K562 (cell line): ENCODE results near the gene GPR37L1. TPM values are rescaled to one million over a fixed set of nuclear protein-coding genes. Genes with fewer than 3 reads are reported as not detected.
A peak's percentile ranks its signal among the peaks of the same experiment; 100 is the strongest.

ENCODE experiments used
- ETV6 ChIP-seq, 3 experiments: fragments of 150-350 bp in 1 of 3; sonication (generic) in 1 of 3; formaldehyde crosslinking in 1 of 3; IDR thresholded peaks; 2 replicates each; pipeline versions ENCODE4 v1.6.1 to v1.8.0; 2014 to 2022; ENCODE audit warnings: borderline replicate concordance in 2 of 3, low read depth in 2 of 3, antibody characterized with exemption in 1 of 3, low read length in 1 of 3, mild to moderate bottlenecking in 1 of 3, missing genetic modification reagents in 1 of 3
- MYC ChIP-seq, 2 experiments: fragments of 250-450 bp in 1 of 2; sonication (Bioruptor Pico) in 1 of 2; IDR thresholded peaks; 2 replicates each; pipeline versions ENCODE4 v1.5.1 to v1.6.1; 2012 to 2021; ENCODE audit warnings: low read depth in 2 of 2, borderline replicate concordance in 1 of 2, improper control_type of control experiment in 1 of 2, low read length in 1 of 2, mild to moderate bottlenecking in 1 of 2, moderate library complexity in 1 of 2
- RBM15 ChIP-seq: fragments of 200-400 bp; formaldehyde crosslinking; IDR thresholded peaks from 2 replicates; pipeline ENCODE4 v1.6.1; 2018; ENCODE audit warnings: mild to moderate bottlenecking, low read length, moderate library complexity; ENCODE audit not compliant: insufficient read depth
- SIRT6 ChIP-seq: IDR thresholded peaks from one replicate; pipeline ENCODE4 v1.6.1; 2012; ENCODE audit warnings: low read depth, mild to moderate bottlenecking, control low read depth, inconsistent platforms, low read length, moderate library complexity
- SMARCB1 ChIP-seq: IDR thresholded peaks from 2 replicates; pipeline ENCODE4 v1.6.1; 2011; ENCODE audit warnings: improper control_type of control experiment, low read depth; ENCODE audit not compliant: insufficient read length
- TCF7 ChIP-seq: sonication (generic); IDR thresholded peaks from 2 replicates; pipeline ENCODE4 v1.6.1; 2016; ENCODE audit warnings: antibody characterized with exemption, borderline replicate concordance
- TEAD2 ChIP-seq: fragments of 450-650 bp; IDR thresholded peaks from 2 replicates; pipeline ENCODE4 v1.6.1; 2016; ENCODE audit warnings: missing genetic modification characterization, control low read depth, missing compliant biosample characterization
- ZFPM2 ChIP-seq: fragments of 250-450 bp; sonication (Bioruptor Pico); IDR thresholded peaks from 2 replicates; pipeline ENCODE4 v1.5.1; 2022; ENCODE audit warnings: mild to moderate bottlenecking
- ZNF324 ChIP-seq: fragments of 250-450 bp; sonication (Bioruptor Pico); IDR thresholded peaks from 2 replicates; pipeline ENCODE4 v1.4.0; 2020; ENCODE audit warnings: mild to moderate bottlenecking
- polyA plus RNA-seq, 8 experiments: library from polyadenylated mRNA; depleted of rRNA in 4 of 8; stranded (reverse) in 5 of 8; unstranded in 3 of 8; fragments of >200 nt; fragmentation: Nextera tagmentation in 2 of 8; fragmentation: Illumina TruSeq in 1 of 8; extraction: Ambion mirVana in 2 of 8; extraction: Trizol in 1 of 8; gene quantifications; 2 replicates each; pipeline versions ENCODE4 v1.2.1 to v1.2.3, GENCODE V29; 2011 to 2014; ENCODE audit warnings: inconsistent platforms in 1 of 8, missing spikeins in 1 of 8
- total RNA-seq, 7 experiments: library from RNA; depleted of rRNA in 6 of 7; stranded (reverse); fragments of >200 nt in 6 of 7; fragmentation: Illumina TruSeq in 2 of 7; extraction: Trizol in 2 of 7; gene quantifications; 2 replicates each; pipeline versions ENCODE4 v1.2.1 to v1.2.3, GENCODE V29; 2011 to 2021; ENCODE audit warnings: low replicate concordance in 1 of 7
- TF ChIP-seq, protein P1 (sequence below): fragments of 250-450 bp; sonication (Bioruptor Pico); IDR thresholded peaks from 2 replicates; pipeline ENCODE4 v1.4.0; 2020
- TF ChIP-seq, protein P2 (sequence below): sonication (generic); formaldehyde crosslinking; IDR thresholded peaks from 2 replicates; pipeline ENCODE4 v1.8.0; 2022; ENCODE audit warnings: mild to moderate bottlenecking, missing genetic modification reagents, borderline replicate concordance
- TF ChIP-seq, protein P3 (sequence below): sonication (generic); formaldehyde crosslinking; IDR thresholded peaks from 2 replicates; pipeline ENCODE4 v1.5.0; 2020; ENCODE audit warnings: missing genetic modification reagents
- TF ChIP-seq, protein P4 (sequence below): fragments of 450-650 bp; IDR thresholded peaks from 2 replicates; pipeline ENCODE4 v1.7.1; 2018; ENCODE audit warnings: mild to moderate bottlenecking, low read depth; ENCODE audit not compliant: partially characterized antibody

GPR37L1 gene
- total and polyA plus RNA-seq, 9 of the 15 experiments (the other 6 are each of a cell fraction or from before 2014, with no cell fraction given): not detected

DNA sequence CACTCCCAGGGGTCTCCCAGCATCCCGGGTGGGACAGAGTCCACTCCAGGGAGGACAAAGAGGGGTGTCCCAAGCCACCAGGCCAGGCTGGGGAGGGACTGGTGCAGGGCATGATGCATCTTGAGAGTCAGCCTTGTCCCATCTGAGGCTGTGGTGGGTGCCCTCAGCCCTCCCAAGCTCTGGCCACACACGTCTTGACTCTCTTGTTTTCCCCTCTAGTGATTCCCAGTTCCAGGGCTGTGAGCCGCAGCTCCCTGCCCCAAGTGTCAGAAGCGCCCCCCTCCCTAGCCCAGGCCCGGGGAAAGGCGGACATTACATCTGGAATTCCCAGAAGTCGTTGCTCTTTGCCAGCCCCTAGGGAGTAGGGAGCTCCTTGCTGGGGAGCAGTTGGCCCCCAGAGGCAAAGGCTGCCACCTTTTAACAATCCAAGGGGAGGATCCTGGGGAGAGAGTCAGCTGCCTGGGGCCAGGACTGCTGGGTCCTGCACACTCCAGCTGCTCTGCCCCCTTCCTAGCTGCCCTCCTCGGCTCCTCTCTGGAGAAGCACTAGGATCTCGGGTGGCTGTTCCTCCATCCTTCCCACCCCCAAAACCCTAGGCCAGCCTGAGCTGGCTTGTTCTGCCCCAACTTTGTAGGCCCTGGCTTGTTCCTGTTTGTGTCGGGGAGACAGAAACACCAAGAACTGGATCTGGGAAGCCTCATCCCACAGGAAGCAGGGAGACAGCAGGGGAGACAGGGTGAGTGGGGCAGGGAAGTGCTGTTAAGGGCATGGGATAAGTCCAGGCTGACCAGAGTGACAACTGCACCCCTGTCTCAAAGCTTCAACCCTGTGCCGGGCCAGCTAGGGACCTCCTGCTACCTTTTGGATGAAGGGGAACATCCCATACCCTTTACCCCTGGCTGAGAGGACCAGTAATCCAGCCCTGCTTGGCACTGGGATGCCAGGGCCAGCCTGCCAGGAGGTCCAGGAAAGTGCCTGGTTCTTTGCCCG lies 40.9 kb downstream of the GPR37L1 start (continued):
- TF ChIP-seq, protein P1, sequence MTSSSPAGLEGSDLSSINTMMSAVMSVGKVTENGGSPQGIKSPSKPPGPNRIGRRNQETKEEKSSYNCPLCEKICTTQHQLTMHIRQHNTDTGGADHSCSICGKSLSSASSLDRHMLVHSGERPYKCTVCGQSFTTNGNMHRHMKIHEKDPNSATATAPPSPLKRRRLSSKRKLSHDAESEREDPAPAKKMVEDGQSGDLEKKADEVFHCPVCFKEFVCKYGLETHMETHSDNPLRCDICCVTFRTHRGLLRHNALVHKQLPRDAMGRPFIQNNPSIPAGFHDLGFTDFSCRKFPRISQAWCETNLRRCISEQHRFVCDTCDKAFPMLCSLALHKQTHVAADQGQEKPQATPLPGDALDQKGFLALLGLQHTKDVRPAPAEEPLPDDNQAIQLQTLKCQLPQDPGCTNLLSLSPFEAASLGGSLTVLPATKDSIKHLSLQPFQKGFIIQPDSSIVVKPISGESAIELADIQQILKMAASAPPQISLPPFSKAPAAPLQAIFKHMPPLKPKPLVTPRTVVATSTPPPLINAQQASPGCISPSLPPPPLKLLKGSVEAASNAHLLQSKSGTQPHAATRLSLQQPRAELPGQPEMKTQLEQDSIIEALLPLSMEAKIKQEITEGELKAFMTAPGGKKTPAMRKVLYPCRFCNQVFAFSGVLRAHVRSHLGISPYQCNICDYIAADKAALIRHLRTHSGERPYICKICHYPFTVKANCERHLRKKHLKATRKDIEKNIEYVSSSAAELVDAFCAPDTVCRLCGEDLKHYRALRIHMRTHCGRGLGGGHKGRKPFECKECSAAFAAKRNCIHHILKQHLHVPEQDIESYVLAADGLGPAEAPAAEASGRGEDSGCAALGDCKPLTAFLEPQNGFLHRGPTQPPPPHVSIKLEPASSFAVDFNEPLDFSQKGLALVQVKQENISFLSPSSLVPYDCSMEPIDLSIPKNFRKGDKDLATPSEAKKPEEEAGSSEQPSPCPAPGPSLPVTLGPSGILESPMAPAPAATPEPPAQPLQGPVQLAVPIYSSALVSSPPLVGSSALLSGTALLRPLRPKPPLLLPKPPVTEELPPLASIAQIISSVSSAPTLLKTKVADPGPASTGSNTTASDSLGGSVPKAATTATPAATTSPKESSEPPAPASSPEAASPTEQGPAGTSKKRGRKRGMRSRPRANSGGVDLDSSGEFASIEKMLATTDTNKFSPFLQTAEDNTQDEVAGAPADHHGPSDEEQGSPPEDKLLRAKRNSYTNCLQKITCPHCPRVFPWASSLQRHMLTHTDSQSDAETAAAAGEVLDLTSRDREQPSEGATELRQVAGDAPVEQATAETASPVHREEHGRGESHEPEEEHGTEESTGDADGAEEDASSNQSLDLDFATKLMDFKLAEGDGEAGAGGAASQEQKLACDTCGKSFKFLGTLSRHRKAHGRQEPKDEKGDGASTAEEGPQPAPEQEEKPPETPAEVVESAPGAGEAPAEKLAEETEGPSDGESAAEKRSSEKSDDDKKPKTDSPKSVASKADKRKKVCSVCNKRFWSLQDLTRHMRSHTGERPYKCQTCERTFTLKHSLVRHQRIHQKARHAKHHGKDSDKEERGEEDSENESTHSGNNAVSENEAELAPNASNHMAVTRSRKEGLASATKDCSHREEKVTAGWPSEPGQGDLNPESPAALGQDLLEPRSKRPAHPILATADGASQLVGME (CRISPR knock-in tag): no peak
- TF ChIP-seq SMARCB1 (no peak), RBM15 (no peak), ETV6 (IDR thresholded peaks at IDR 0.05; ENCODE audit: borderline replicate concordance in 1 of 2, low read depth in 2 of 2, low read length in 1 of 2) (no peak), ETV6 (CRISPR knock-in tag; IDR thresholded peaks at IDR 0.05; ENCODE audit: borderline replicate concordance) (no peak), TCF7 (no peak), ZNF324 (CRISPR knock-in tag) (no peak), MYC (IDR thresholded peaks at IDR 0.05; ENCODE audit: low read depth, low read length) (no peak), MYC (CRISPR knock-in tag; IDR thresholded peaks at IDR 0.05; ENCODE audit: borderline replicate concordance, low read depth) (peak; percentile 22; the same call in 1 of the 2 replicates), SIRT6 (no peak), ZFPM2 (CRISPR knock-in tag) (no peak), TEAD2 (tag) (no peak)
- TF ChIP-seq, protein P2, sequence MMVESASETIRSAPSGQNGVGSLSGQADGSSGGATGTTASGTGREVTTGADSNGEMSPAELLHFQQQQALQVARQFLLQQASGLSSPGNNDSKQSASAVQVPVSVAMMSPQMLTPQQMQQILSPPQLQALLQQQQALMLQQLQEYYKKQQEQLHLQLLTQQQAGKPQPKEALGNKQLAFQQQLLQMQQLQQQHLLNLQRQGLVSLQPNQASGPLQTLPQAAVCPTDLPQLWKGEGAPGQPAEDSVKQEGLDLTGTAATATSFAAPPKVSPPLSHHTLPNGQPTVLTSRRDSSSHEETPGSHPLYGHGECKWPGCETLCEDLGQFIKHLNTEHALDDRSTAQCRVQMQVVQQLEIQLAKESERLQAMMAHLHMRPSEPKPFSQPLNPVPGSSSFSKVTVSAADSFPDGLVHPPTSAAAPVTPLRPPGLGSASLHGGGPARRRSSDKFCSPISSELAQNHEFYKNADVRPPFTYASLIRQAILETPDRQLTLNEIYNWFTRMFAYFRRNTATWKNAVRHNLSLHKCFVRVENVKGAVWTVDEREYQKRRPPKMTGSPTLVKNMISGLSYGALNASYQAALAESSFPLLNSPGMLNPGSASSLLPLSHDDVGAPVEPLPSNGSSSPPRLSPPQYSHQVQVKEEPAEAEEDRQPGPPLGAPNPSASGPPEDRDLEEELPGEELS (CRISPR knock-in tag): 0 out of 2 replicates have a peak, but pooled peaks have one; percentile 17
- TF ChIP-seq, protein P3, sequence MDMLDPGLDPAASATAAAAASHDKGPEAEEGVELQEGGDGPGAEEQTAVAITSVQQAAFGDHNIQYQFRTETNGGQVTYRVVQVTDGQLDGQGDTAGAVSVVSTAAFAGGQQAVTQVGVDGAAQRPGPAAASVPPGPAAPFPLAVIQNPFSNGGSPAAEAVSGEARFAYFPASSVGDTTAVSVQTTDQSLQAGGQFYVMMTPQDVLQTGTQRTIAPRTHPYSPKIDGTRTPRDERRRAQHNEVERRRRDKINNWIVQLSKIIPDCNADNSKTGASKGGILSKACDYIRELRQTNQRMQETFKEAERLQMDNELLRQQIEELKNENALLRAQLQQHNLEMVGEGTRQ (CRISPR knock-in tag): no peak
- TF ChIP-seq, protein P4, sequence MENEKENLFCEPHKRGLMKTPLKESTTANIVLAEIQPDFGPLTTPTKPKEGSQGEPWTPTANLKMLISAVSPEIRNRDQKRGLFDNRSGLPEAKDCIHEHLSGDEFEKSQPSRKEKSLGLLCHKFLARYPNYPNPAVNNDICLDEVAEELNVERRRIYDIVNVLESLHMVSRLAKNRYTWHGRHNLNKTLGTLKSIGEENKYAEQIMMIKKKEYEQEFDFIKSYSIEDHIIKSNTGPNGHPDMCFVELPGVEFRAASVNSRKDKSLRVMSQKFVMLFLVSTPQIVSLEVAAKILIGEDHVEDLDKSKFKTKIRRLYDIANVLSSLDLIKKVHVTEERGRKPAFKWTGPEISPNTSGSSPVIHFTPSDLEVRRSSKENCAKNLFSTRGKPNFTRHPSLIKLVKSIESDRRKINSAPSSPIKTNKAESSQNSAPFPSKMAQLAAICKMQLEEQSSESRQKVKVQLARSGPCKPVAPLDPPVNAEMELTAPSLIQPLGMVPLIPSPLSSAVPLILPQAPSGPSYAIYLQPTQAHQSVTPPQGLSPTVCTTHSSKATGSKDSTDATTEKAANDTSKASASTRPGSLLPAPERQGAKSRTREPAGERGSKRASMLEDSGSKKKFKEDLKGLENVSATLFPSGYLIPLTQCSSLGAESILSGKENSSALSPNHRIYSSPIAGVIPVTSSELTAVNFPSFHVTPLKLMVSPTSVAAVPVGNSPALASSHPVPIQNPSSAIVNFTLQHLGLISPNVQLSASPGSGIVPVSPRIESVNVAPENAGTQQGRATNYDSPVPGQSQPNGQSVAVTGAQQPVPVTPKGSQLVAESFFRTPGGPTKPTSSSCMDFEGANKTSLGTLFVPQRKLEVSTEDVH: no peak
